Hematopoietic multipotent progenitor cell treated with erythropoietin and hydrocortisone succinate and interleukin-3 and kit ligand, for 8 days (in vitro differentiated cells): Measurements from ENCODE around the gene DLGAP4.

Experiments
- DNase-seq: peaks from one replicate; pipeline ENCODE4 v3.0.0-alpha.2; 2015

Gene DLGAP4

GRCh38 chr20:36415475-36416002 lies 109.4 kb downstream of the DLGAP4 start:
- DNase-seq = no peak

- no peak for DNase-seq
These were observed 112.6 kb downstream of the DLGAP4 start for GRCh38 chr20:36418711-36419110.

GRCh38 chr20:36421641-36422040 lies 115.5 kb downstream of the DLGAP4 start:
- no peak for DNase-seq

- no peak for DNase-seq
These were observed 118.2 kb downstream of the DLGAP4 start for GRCh38 chr20:36424314-36424713.

- no peak for DNase-seq
These were observed 119.0 kb downstream of the DLGAP4 start for GRCh38 chr20:36425166-36425565.

- no peak for DNase-seq
These were observed 125.5 kb downstream of the DLGAP4 start for GRCh38 chr20:36431604-36432003.

GRCh38 chr20:36432096-36432495 lies 126.0 kb downstream of the DLGAP4 start:
- DNase-seq = no peak

GRCh38 chr20:36434383-36434782 lies 128.2 kb downstream of the DLGAP4 start:
- no peak for DNase-seq

- DNase-seq = no peak
These were observed 129.0 kb downstream of the DLGAP4 start for GRCh38 chr20:36435124-36435523.

GRCh38 chr20:36435592-36436541 lies 129.7 kb downstream of the DLGAP4 start:
- peak; percentile 84 for DNase-seq

GRCh38 chr20:36439040-36439730 lies 133.0 kb downstream of the DLGAP4 start:
- DNase-seq = peak; percentile 53

GRCh38 chr20:36439731-36440072 lies 133.6 kb downstream of the DLGAP4 start:
- no peak for DNase-seq

- DNase-seq = no peak
These were observed 134.4 kb downstream of the DLGAP4 start for GRCh38 chr20:36440370-36441026.

- no peak for DNase-seq
These were observed 134.9 kb downstream of the DLGAP4 start for GRCh38 chr20:36441027-36441414.

- DNase-seq = no peak
These were observed 135.3 kb downstream of the DLGAP4 start for GRCh38 chr20:36441416-36441815.

GRCh38 chr20:36445847-36446246 lies 139.7 kb downstream of the DLGAP4 start:
- no peak for DNase-seq

GRCh38 chr20:36446557-36446956 lies 140.4 kb downstream of the DLGAP4 start:
- no peak for DNase-seq

GRCh38 chr20:36447101-36447500 lies 141.0 kb downstream of the DLGAP4 start:
- DNase-seq = no peak

GRCh38 chr20:36449663-36450062 lies 143.5 kb downstream of the DLGAP4 start:
- no peak for DNase-seq

- no peak for DNase-seq
These were observed 148.2 kb downstream of the DLGAP4 start for GRCh38 chr20:36454332-36454697.

GRCh38 chr20:36454698-36455427 lies 148.7 kb downstream of the DLGAP4 start:
- DNase-seq = no peak

GRCh38 chr20:36455972-36456625 lies 150.0 kb downstream of the DLGAP4 start:
- no peak for DNase-seq
